Activated CD8-positive, alpha-beta memory T cell treated with anti-CD3 and anti-CD28 coated beads, Interleukin-2, amount 50 U/mL, for 48 hours (primary cell): ENCODE results near the gene RPL26.
"Not testable (repeated sequence)": the region's sequence is repeated elsewhere in the genome, so short reads cannot be mapped to it uniquely, and the experiment has no call there.

Experiments used
- DNase-seq: peaks from one replicate; pipeline ENCODE4 v3.0.0-alpha.2; 2020

RPL26 gene

DNA sequence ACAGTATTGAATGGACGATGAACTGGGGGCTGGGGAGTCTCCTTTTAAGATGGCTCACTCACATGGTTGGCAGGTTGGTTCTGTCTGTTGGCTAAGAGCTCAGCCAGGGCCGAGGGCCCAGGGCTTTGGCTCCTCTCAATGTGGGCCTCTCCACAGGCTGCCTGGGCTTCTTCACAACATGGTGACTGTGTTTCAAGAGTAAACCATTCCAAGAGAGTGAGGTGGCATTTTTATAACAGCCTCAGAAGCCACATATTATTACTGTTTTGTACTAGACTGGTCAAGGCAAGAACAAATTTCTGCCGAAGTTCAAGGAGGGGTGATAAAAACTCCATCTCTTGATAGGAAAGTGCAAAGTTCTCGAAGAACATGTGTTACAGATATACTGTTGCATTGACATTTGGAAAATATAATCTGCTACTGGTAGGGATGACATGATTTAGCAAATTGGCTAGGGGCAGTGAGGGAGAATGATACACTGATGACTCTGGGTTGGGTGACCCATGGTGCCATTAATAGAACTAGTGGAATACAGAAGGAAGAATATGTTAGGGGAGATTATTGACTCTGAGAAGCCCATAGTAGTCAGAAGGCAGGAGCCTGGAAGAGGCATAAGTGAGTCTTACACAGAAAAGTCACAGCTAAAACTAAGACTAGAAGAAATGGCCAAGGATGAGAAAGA lies 20.2 kb downstream of the RPL26 start:
- DNase-seq = no peak

DNA sequence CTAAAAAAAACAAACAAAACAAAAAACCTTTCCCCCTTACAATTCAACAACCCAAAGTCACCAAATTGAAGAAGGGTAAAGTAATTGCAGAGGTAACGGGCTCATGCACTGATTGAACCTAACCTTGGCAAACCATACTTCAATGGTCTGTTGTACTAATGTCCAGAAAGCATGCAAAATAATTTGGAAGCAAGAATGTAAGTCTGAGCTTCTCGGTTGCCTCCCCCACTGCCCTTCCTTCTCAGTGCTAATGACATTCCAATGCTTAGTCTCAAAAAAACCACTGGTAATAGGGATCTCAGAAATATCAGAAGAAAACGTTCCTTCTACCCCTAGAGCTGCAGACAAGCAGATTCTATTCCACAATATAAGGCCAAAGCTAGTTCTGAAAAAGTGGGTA lies 22.2 kb downstream of the RPL26 start:
- no peak for DNase-seq

DNA sequence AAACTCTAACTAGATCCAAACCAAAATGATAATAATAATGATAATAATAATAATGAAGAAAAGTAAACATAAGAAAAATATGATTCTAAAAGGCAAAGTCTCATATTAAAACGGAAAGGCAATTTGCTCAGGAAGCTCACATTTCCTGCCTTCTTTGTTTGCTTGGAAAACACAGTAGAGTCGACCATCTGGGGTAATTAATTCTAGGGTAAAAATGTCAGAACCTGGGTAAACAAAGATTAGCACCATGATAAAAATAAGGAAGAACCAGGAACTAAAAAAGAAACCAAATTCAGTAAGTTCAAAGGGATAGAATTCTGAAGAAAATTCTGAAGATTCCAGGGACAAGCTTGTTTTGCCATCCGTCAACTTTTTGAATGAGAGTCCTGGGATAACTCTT lies 22.7 kb downstream of the RPL26 start:
- no peak for DNase-seq

DNA sequence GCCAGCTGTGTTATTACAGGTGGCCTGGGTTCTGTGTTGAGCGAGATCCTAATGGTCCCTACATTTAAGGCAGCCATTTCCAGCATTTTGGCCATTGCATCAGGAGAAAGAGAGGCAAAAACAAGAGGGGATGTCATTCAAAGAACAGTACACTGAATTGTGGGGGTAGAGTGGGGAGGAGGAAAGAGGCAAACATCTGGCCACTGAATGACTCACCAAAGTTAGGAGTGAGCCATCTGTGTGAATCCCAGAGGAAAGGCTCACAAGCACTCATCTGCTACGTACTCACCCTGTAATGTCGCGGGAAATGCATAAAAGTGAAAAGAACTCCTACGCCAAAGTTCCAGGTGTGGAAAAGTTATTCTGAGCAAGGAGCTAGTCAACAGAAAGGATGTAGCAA lies 23.2 kb downstream of the RPL26 start:
- DNase-seq = no peak

DNA sequence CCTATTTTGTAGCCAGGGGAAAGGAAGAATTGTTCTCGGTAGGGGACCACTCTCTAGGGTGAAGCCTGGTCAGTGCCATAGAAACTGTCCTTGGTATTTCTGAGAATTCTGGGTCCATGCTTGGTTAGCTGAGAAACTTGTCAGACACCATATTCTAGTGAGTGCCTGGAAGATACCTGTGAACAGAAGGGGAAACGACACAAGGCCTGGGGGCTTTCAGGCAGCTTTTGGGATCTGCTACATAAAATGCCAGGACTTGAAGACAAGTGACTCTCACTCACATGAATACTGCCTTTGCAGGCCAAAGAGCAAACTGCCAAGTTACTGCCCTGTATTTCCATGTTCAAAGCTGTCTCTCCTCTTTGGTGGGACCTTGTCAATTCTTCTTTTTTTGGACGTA lies 25.1 kb downstream of the RPL26 start:
- DNase-seq = no peak

DNA sequence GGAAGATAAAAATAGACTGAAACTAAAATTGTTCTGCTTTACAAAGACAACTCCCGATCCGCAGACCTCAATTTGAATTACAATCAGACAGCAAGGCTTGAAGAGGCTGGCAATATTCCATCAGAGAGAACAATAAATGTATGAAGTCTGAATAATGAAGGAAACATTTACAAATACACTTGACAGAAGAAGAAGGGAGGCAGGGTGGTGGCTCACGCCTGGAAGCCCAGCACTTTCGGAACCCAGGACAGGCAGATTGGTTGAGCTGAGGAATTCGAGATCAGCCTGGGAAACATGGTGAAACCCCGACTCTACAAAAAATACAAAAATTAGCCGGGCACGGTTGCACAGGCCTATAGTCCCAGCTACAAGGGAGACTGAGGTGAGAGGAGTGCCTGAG lies 28.8 kb downstream of the RPL26 start:
- DNase-seq = no peak

DNA sequence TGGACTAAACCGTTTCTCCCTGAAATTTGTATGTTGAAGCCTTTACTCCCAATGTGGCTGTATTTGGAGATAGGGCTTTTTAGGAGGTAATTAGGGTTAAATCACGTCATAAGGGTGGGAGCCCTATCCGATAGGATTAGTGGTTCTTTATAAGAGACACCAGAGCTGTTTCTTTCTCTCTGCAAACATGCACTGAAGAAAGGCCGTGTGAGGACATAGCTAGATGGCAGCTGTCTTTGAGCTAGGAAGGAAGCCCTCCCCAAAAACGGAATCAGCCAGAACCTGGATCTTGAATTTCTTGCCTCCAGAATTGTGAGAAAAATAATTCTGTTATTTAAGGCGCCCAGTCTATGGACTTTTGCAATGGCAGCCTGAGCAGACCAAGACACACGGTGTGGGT lies 29.3 kb downstream of the RPL26 start:
- DNase-seq = no peak

DNA sequence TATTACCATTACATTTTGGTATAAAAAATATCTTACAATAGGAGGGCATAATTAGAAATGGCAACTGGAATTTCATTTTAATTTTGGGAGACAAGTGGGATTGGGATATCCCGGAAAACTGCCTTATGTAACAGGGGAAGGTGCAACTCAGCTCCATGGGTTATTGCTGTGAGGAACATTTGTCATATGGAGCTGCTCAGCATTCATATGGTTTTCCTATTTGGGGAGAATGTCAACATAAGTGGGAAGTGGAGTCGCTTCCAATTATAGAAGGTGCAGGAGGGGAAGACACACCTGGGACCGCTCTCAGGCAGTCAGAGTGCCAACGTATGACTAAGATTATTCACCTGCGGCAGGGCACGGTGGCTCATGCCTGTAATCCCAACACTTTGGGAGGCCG lies 32.7 kb downstream of the RPL26 start:
- DNase-seq = no peak

DNA sequence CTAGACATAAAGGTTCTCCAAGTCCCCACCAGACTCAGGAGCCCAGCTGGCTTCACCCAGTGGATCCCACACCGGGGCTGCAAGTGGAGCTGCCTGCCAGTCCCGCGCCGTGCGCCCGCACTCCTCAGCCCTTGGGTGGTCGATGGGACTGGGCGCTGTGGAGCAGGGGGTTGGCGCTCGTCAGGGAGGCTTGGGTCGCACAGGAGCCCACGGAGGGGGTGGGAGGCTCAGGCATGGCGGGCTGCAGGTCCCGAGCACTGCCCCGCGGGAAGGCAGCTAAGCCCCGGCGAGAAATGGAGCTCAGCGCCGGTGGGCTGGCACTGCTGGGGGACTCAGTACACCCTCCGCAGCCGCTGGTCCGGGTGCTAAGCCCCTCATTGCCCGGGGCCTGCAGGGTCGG lies 36.0 kb downstream of the RPL26 start:
- not testable (repeated sequence) for DNase-seq

DNA sequence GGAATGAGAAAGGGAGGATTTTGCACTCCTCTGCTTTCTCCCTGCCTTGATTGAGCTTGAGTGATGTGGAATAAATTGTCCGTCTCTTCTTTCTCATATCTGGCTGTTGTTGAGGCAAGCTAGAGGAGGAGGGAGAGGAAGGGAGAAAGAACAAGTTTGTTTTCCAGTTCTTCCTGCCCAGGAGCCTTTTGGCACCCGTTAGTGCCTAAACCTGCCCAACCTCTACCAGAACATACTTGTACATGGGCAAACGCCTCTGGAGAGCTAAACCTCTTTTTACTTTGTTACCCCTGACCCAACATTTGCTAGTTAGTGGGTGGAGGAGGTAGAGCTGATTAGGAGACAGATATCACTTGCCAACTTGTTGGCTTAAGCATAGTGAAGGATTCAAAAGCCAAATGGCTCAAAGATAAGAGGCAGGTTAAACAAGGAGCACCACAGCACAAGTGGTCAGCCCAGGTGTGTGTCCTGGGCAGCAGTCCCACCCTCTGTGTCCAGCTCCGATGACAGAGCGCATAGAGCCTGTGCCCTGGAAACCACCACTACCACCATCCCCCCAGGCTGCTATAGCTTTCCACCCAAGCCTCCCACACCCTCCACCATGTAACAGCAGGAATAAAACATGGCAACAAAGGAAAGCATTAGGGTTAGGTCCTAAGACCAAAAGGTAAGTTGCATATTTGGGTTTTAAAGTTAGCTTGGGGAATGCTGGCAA lies 36.9 kb downstream of the RPL26 start:
- no peak for DNase-seq

DNA sequence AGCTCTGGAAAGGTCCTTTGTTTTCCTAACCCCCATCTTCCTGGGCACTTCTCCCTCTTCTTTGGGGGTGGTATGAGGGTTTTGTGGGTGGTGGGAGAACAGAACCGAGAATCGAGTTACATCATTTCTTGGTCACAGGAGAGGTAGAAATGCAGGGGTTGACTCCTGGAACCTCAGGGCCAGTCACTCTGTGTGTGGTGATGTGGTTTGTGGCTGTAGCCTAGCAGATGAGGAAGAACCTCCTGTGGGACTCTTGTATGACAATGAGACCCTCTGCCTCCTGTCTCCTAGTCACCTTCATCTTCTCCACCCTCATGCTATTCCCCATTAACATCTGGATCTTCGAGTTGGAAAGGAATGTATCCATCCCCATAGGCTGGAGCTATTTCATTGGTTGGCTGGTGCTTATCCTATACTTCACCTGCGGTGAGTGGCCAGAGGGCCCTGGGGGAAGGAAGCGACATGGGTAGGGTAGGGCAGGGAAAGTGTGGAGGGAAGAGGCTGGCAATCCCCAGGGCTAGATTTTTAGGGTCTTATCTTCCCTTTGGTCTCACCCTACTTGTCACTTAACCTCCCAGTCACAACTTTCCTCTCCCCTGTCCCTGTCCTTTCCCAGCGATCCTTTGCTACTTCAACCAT lies 37.8 kb downstream of the RPL26 start:
- DNase-seq = no peak

DNA sequence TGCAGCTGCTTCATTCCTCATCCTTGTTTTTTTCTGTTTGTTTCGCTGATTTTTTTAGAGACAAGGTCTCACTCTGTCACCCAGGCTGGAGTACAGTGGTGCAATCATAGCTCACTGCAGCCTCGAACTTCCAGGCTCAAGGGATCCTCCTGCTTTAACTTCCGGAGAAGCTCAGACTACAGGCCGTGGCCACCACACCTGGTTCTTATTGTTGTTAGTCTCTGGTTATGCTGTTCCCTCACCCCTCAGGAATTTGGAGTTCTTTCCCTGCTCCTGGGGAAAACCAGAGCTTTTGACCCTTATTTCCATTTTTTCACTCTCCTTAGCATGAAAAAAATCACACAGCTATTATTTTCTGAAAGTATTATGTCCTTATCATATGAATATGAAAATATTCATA lies 41.5 kb downstream of the RPL26 start:
- DNase-seq = no peak

DNA sequence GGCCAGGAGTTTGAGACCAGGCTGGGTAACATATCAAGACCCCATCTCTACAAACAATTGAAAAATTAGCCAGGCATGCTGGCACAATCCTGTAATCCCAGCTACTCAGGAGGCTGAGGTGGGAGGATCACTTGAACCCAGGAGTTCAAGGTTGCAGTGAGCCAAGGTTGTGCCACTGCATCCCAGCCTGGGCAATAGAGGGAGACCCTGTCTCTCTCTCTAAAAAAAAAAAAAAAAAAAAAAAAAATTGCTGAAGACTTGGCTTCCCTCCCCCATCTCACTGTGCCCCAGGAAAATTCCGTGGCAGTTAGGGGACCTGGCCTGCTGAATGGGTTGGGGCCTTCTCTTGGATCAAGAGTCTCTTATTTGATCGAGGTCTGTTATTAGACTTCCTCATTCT lies 43.5 kb downstream of the RPL26 start, which contains the start of gene ODF4:
TSS of gene ODF4 (plus strand) at position 301 of the 400 bp plus-strand sequence. CDS start 212 bp downstream, outside the sequence.
- DNase-seq = no peak

DNA sequence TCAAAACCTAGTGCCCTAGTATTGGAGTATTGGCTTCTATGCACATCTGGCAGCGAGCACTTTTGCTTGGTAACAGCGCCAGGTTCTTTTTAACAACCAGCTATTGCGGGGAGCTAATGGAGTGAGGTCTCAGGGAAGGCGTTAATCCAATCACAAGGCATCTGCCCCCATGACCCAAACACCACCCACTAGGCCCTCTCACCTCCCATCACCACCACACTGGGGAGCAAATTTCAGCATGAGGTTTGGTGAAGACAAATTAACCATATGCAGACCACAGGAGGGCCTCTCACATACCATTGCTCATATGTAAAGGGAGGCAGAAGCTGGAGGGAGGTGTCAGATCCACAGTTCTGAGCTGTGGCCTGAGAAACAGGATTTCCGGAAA lies 44.2 kb downstream of the RPL26 start:
- DNase-seq = no peak

DNA sequence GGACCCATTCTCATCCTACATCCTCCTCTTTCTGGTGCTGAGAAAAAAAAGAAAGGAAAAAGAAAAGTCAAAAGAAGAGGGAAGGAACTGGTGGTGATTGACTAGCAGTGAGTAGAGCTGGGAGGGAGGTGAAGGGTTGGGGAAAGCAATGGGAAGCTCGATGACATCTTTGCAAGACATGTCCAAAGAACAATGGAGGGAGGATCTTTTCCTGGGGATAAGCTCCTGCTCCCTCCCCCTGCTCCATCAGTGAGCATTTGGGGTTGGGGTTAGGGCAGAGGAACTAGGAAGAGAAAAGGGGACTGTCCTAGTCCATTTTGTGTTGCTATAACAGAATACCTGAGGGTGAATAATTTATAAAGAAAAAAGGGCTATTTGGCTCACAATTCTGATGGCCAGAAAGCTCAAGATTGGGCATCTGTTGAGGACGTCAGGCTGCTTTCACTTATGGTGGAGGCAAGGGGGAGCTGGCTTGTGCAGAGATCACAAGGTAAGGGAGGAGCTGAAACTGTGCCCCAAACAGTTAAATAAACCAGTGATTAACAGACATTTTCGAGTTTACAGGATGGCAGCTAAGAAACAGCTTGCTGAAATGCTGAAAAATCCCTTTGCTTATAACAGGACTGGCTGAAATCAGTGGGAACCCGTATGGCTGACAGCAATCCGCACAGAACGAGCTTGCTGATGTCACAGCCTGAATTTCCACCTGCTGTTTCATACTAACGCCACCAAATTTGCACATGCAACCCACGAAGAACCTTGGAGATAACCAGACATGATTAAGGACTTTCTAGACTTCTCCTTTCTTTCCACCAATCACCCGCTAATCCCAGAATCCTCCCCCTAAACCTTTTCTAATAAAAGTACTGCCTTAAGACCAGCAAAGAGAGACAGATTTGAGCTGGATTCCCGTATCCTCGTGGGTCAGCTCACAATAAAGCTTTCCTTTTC lies 44.9 kb downstream of the RPL26 start:
- DNase-seq = no peak

DNA sequence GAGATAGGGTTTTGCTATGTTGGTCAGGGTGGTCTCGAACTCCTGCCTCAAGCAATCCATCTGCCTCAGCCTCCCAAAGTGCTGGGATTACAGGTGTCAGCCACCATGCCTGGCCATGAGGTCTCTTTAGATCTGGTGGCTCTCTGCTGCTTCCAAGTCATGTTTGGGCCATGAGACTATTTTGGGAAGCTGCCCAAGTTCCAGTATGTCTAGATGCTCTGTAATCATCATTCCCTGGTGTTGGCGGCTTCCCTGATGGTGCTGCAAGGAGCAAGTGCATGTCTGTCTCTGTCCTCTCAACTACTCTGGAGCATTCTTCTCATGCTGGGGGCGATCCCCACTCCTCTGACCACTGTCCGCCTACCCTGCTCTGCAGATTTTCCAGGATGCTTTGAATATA lies 49.7 kb downstream of the RPL26 start:
- DNase-seq = no peak

DNA sequence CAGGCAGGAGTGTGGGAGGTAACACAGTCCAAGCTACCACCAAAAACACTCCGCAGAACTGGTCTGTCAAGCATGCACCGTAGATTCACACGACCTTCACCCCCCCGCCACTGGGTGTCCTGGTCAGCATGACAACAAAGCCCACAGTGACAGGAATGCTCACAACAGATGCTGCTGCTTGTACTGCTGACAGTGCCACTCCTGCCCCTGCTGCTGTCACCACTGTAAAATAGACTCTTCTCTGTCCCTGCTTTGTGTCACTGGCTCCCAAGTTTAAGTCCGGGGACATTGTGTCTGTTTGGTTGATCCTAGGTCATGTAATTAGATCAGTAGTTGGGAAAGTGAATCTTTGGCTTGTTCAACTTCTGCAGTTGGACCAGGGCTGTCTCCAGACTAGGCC lies 50.3 kb downstream of the RPL26 start:
- DNase-seq = no peak

DNA sequence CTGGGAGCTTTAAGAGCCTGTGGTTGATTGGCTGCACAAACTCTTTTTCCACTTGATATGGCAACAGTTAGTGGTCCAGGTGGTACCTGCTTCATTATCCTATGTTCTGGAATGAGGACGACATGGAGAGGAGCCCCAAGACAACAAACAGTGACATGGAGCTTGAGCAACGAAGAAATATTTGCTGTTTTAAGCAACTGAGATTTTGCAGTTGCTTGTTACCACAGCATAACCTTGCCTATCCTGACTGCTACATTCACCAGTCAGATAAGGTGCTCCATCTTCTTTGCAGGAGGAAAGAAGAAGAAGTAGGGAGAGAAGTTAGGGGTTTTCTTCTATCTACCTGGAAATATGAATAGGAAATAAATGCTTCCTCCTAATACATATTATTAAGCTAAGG lies 50.9 kb downstream of the RPL26 start:
- DNase-seq = no peak
